NCI-H1436 (cell line): ENCODE data around the gene APOH.

ENCODE experiments used
- DNase-seq: peaks from one replicate; lab custom pipeline; 2025; lab: John Stamatoyannopoulos, UW

Gene APOH

GRCh38 chr17:66191593-66192377 is 37.4 kb downstream of the APOH start, which contains the start of gene CEP112:
CEP112 (minus strand) TSS chr17:66192133.
- peak; percentile 95 for DNase-seq

DNA sequence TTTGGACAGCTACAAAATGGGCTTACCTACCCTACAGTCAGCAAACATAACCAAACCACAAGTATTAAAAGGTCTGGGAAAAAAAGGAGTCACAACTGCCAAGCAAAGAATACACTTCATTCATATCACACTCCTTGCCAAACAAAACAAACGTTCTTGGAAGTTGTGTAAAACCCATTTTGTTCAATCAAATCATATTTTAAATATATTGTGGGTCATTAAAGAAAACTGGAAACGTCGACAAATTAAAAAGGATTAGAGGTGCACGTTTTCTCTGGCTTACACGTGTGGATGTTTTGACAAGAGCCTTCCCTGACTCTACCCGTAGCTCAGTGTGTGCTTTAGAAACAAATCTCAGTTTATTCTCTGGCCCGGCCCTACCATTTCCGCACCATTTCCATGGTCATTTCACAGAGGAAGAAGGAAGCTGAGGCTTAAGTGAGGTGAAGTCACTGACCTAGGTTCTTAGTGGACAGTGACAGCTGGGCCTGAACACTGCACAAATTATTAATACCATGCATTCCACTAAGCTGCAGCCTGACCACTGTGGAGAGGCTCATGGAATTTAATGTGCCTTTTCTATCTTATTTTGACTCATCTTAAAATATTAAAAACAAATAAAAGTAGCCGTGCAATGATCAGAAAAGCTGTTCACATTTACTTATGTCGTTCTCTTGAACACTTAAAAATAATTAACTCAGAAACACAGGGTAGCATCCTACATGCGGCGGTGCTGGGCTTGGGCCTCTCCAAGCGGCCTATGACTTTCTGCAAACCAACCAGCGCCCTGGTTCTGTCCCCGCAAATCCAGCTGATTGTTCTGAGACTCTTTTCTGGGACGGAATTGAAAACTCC is 38.2 kb downstream of the APOH start:
- DNase-seq = no peak

GRCh38 chr17:66187718-66188117 is 41.5 kb downstream of the APOH start:
- no peak for DNase-seq

- no peak for DNase-seq
Observed at GRCh38 chr17:66185862-66186261, 43.4 kb downstream of the APOH start.

DNA sequence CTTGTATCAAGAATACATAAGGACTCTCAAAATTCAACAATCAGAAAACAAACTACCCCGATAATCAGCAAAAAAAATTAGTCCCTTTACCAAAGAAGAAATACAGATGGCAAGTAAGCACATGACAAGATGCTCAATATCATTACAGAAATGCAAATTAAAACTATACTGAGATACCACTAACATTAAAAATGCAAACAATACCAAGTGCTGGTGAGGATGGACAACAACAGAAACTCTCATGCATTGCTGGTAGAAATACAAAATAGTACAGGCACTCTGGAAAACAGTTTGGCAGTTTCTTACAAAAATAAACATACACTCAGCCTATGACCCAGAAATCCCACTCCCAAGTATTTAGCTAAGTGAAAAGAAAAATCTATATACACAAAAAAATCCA is 44.8 kb downstream of the APOH start:
- no peak for DNase-seq

DNA sequence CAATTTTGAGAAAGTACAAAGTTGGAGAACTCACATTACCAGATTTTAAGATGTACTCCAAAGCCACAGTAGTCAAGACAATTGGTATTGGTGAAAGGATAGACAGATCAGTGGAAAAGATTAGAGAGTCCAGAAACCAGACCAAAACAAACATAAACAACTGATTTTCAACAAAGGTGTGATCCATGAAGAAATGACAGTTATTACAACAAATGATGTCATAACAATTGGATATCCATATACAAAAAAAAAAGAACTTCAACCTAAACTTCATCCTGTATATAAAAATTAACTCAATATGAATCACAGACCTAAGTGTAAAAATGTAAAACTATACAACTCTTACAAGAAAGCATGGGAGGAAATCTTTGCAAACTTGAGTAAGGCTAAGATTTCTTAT is 45.7 kb downstream of the APOH start:
- DNase-seq = no peak

DNA sequence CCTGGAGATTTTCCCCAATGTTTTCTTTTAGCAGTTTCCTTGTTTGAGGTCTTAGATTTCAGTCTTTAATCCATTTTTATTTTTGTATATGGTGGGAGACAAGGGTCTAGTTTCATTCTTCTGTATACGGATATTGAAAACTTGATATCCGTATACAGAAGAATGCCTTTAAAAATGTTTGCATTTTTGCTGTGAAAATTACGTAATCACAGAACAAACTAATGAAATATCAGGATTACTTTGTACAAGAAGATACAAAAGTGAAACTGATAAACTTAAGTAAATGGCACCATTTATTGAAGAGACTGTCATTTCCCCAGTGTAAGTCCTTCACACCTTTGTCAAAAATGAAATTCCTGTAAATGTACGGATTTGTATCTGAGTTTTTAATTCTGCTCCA is 50.6 kb downstream of the APOH start:
- no peak for DNase-seq

- DNase-seq = no peak
Observed at GRCh38 chr17:66177048-66177447, 52.2 kb downstream of the APOH start.

DNA sequence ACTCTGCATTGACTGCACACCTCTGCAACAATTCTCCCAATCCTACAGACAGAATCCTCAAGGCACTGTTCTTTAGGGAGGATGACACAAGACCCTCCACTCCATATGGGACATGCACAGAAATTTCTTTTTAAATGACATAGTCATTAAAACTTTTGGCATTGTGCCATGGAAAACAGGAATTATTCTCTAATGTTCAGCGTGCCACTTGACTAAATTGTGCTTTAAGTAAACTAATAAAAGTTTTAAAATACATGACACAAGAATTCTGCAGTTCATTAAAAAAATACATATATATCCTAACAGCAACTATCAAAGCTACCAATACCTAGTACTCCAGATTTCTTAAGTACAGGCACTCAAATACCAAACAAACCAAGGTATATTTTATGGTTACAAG is 53.3 kb downstream of the APOH start:
- peak; percentile 17 for DNase-seq

GRCh38 chr17:66172691-66173223 is 56.5 kb downstream of the APOH start:
- DNase-seq = no peak

GRCh38 chr17:66172144-66172543 is 57.1 kb downstream of the APOH start:
- DNase-seq = no peak

GRCh38 chr17:66171692-66172091 is 57.5 kb downstream of the APOH start:
- no peak for DNase-seq

DNA sequence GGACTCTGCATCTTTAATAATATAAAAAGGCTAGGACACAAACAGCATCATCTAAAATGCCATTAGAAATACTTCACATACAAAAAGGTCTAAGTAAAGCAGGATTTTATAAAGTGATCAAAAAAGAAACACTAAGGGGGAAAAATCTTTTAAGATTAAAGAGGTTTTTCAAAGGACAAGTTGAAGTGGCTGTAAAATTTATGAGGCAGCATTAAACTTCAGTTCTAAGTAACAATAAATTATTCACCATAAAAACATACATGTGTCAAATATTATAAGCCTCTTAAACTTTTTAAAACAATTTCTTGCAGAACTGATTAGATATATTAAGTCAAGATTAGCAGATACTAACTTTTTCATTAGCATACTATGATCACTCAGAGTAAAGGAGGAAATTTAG is 58.0 kb downstream of the APOH start:
- no peak for DNase-seq

DNA sequence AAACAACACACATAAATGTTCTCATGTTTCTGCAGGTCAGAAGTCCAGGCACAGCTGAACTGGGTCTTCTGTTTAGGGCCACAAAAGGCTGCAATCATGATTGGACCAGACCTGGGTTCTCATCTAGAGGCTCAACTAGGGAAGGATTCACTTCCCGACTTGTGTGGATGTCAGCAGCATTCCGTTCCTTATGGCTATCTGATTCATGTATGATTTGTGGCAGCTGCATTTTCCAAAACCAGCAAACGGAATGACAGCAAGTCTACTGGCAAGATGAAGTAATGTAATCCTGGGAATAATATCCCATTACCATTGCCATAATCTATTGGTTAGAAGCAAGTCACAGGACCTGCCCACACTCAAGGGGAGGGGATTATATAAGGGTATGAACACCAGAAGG is 59.4 kb downstream of the APOH start:
- DNase-seq = no peak

GRCh38 chr17:66167189-66167815 is 61.9 kb downstream of the APOH start:
- DNase-seq = no peak

- DNase-seq = peak; percentile 54
Observed at GRCh38 chr17:66165537-66166123, 63.6 kb downstream of the APOH start.
